HEK293T (cell line): Measurements from ENCODE around the gene CTIF.

Experiments
- ARNT ChIP-seq: fragments of 450-650 bp; IDR thresholded peaks from 2 replicates; pipeline ENCODE4 v1.6.1; 2017; ENCODE audit warnings: mild to moderate bottlenecking
- BHLHE40 ChIP-seq: fragments of 450-650 bp; IDR thresholded peaks from 2 replicates; pipeline ENCODE4 v1.6.1; 2016; ENCODE audit warnings: mild to moderate bottlenecking, moderate library complexity, borderline replicate concordance
- CTBP1 ChIP-seq: fragments of 450-650 bp; IDR thresholded peaks from 2 replicates; pipeline ENCODE4 v1.6.1; 2016; ENCODE audit warnings: borderline replicate concordance
- ELF4 ChIP-seq: fragments of 450-650 bp; IDR thresholded peaks from 2 replicates; pipeline ENCODE4 v1.6.1; 2017; ENCODE audit warnings: antibody characterized with exemption
- FOXA1 ChIP-seq: fragments of 450-650 bp; IDR thresholded peaks from 2 replicates; pipeline ENCODE4 v1.6.1; 2016; ENCODE audit warnings: mild to moderate bottlenecking
- FOXK2 ChIP-seq: fragments of 450-650 bp; IDR thresholded peaks from 2 replicates; pipeline ENCODE4 v1.6.1; 2016; ENCODE audit warnings: mild to moderate bottlenecking
- FOXM1 ChIP-seq: fragments of 450-650 bp; IDR thresholded peaks from 2 replicates; pipeline ENCODE4 v1.6.1; 2017; ENCODE audit warnings: mild to moderate bottlenecking, borderline replicate concordance
- HDGF ChIP-seq: fragments of 450-650 bp; IDR thresholded peaks from 2 replicates; pipeline ENCODE4 v1.6.1; 2017; ENCODE audit warnings: antibody characterized with exemption, borderline replicate concordance
- LEF1 ChIP-seq: fragments of 450-650 bp; IDR thresholded peaks from 2 replicates; pipeline ENCODE4 v1.6.1; 2017; ENCODE audit warnings: mild to moderate bottlenecking, borderline replicate concordance
- NFRKB ChIP-seq: fragments of 450-650 bp; IDR thresholded peaks from 2 replicates; pipeline ENCODE4 v1.6.1; 2016; ENCODE audit warnings: mild to moderate bottlenecking, moderate library complexity
- SP1 ChIP-seq: fragments of 450-650 bp; IDR thresholded peaks from 2 replicates; pipeline ENCODE4 v1.6.1; 2017
- SUZ12 ChIP-seq: fragments of 450-650 bp; IDR thresholded peaks from 2 replicates; pipeline ENCODE4 v1.6.1; 2016; ENCODE audit warnings: mild to moderate bottlenecking
- TARDBP ChIP-seq: fragments of 450-650 bp; IDR thresholded peaks from 2 replicates; pipeline ENCODE4 v1.6.1; 2016
- ZNF384 ChIP-seq: fragments of 450-650 bp; IDR thresholded peaks from 2 replicates; pipeline ENCODE4 v1.6.1; 2016

DNA sequence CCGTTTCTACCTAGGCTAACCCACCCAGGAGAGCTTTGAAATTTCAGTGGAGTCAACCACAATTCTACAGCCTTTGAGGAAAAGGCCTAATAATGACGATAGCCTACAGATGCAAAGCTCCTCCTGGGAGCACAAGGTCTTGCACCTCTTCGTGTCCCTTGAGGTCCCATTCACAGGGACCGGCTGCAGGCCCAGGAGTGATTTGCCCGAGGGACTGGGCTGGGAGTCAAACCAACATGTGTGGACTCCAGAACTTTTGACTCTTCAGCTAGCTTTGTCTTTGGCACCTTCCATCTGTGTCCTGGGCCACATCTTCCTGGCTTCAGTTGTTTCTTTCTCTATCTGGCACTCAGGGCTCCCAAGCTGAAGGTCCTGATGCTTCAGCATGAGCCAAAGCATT lies 335.4 kb downstream of the CTIF start:
- TF ChIP-seq SUZ12 (no peak), FOXA1 (no peak), FOXM1 (no peak), ELF4 (no peak), HDGF (no peak), SP1 (no peak), BHLHE40 (no peak), LEF1 (no peak), ZNF384 (no peak), TARDBP (no peak), FOXK2 (no peak), NFRKB (no peak), CTBP1 (no peak), ARNT (no peak)
